GM12878 (cell line): ENCODE measurements around the gene NDUFC1. TPM values are rescaled to one million over a fixed set of nuclear protein-coding genes. Genes with fewer than 3 reads are reported as not detected.
A peak's percentile ranks its signal among the peaks of the same experiment; 100 is the strongest.

Source experiments
- ESRRA ChIP-seq: IDR thresholded peaks from 2 replicates; pipeline ENCODE4 v1.6.1; 2012; ENCODE audit warnings: mild to moderate bottlenecking, low read length, improper control_type of control experiment
- HDAC2 ChIP-seq: fragments of 200-600 bp; sonication (generic); IDR thresholded peaks from 2 replicates; pipeline ENCODE4 v1.6.1; 2017
- IKZF2 ChIP-seq, 2 experiments: fragments of 450-650 bp; IDR thresholded peaks; 2 replicates each; pipeline ENCODE4 v1.6.1; 2017; ENCODE audit warnings: mild to moderate bottlenecking in 2 of 2, moderate library complexity in 2 of 2
- KLF5 ChIP-seq: fragments of 450-650 bp; IDR thresholded peaks from 2 replicates; pipeline ENCODE4 v1.6.1; 2014; ENCODE audit warnings: mild to moderate bottlenecking; ENCODE audit not compliant: partially characterized antibody
- MTA2 ChIP-seq: fragments of 450-650 bp; IDR thresholded peaks from 2 replicates; pipeline ENCODE4 v1.6.1; 2016; ENCODE audit warnings: low read depth, mild to moderate bottlenecking, moderate library complexity
- MXI1 ChIP-seq: fragments of 150-350 bp; IDR thresholded peaks from 2 replicates; pipeline ENCODE4 v1.6.1; 2011; ENCODE audit warnings: low read depth, mild to moderate bottlenecking, inconsistent platforms, low read length, improper control_type of control experiment
- PML ChIP-seq: IDR thresholded peaks from 2 replicates; pipeline ENCODE4 v1.6.1; 2012; ENCODE audit warnings: low read length, inconsistent platforms
- RBBP5 ChIP-seq: fragments of 200-600 bp; sonication (generic); conservative IDR thresholded peaks from 2 replicates; pipeline ENCODE4 v1.6.1; 2016
- RELA ChIP-seq: fragments of 450-650 bp; IDR thresholded peaks from 2 replicates; pipeline ENCODE4 v1.8.0; 2014; ENCODE audit warnings: borderline replicate concordance; ENCODE audit not compliant: partially characterized antibody
- SMARCA5 ChIP-seq: fragments of 450-650 bp; IDR thresholded peaks from 2 replicates; pipeline ENCODE4 v1.6.1; 2017; ENCODE audit warnings: mild to moderate bottlenecking
- SRF ChIP-seq, 2 experiments: IDR thresholded peaks; 2 replicates each; pipeline ENCODE4 v1.6.1; 2011; ENCODE audit warnings: low read depth in 2 of 2, low read length in 2 of 2, mild to moderate bottlenecking in 1 of 2, moderate library complexity in 1 of 2
- TCF12 ChIP-seq: IDR thresholded peaks from 2 replicates; pipeline ENCODE4 v1.6.1; 2011; ENCODE audit warnings: low read depth, mild to moderate bottlenecking, low read length
- polyA plus RNA-seq, 11 experiments: library from polyadenylated mRNA; depleted of rRNA in 4 of 11; unstranded in 6 of 11; stranded (reverse) in 5 of 11; fragments of >200 nt; fragmentation: Nextera tagmentation in 4 of 11; fragmentation: Illumina TruSeq in 1 of 11; extraction: Ambion mirVana in 4 of 11; extraction: Trizol in 1 of 11; gene quantifications; 1 replicate in 1 of 11; 2 replicates in 10 of 11; pipeline versions ENCODE4 v1.2.1 to v1.2.3, GENCODE V29; 2011 to 2016; ENCODE audit warnings: inconsistent platforms in 2 of 11, missing spikeins in 2 of 11, low read depth in 1 of 11
- total RNA-seq, 4 experiments: library from RNA; depleted of rRNA in 3 of 4; stranded (reverse); fragments of >200 nt in 3 of 4; fragmentation: Illumina TruSeq in 1 of 4; extraction: Trizol in 1 of 4; gene quantifications; 2 replicates each; pipeline versions ENCODE4 v1.2.1 to v1.2.3, GENCODE V29; 2013 to 2021
- TF ChIP-seq, protein P1 (sequence below): IDR thresholded peaks from 2 replicates; pipeline ENCODE4 v1.6.1; 2012; ENCODE audit warnings: mild to moderate bottlenecking, low read depth, low read length
- TF ChIP-seq, protein P2 (sequence below): IDR thresholded peaks from 2 replicates; pipeline ENCODE4 v1.6.1; 2012; ENCODE audit warnings: low read length, inconsistent platforms
- TF ChIP-seq, protein P3 (sequence below): fragments of 150-350 bp; IDR thresholded peaks from 2 replicates; pipeline ENCODE4 v1.6.1; 2014; ENCODE audit warnings: mild to moderate bottlenecking, low read depth, low read length
- TF ChIP-seq, protein P4 (sequence below): fragments of 450-650 bp; formaldehyde crosslinking; IDR thresholded peaks from 2 replicates; pipeline ENCODE4 v1.4.0; 2022; ENCODE audit warnings: mild to moderate bottlenecking, moderate library complexity
- TF ChIP-seq, protein P5 (sequence below): fragments of 450-650 bp; IDR thresholded peaks from 2 replicates; pipeline ENCODE4 v1.6.1; 2014; ENCODE audit warnings: mild to moderate bottlenecking

The NDUFC1 gene
- total and polyA plus RNA-seq, 10 of the 15 experiments (the other 5 are each of a cell fraction or from before 2014, with no cell fraction given): 25.5 to 242 (median 68.9) TPM

DNA sequence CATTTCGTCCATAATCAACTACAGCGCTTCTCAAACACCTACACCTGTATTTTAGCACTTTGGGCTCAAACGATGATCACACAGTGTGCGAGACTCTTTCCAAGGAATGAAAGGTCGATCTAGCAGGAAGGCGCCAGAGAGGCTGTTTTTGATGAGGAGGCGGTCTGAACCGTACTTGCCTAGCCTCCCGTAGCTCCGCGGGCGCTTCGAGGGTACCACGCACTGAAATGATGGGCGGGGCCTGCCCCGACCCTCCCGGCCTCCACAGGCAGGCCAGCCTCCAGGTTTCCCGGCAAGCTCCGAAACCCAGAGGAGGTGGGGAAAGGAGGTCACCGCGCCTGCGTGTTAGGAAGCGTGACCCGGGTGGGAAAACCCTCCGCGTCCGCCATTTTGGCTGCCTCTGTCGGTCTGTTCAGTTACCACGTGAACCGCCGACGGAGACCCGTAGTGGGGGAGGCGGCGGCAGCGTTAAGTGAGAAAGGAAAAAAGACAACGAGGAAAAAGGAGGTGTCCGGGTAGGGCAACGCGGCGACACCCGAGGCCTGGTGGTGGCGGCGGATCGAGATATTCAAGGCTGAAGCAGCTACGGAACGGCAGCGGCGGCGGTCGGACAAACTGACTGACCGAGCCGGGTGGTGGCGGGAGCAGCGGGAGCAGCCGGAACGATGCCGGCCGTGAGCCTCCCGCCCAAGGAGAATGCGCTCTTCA is 1.0 kb downstream of the NDUFC1 start, which contains the start of gene NAA15 (continued):
- TF ChIP-seq, protein P1, sequence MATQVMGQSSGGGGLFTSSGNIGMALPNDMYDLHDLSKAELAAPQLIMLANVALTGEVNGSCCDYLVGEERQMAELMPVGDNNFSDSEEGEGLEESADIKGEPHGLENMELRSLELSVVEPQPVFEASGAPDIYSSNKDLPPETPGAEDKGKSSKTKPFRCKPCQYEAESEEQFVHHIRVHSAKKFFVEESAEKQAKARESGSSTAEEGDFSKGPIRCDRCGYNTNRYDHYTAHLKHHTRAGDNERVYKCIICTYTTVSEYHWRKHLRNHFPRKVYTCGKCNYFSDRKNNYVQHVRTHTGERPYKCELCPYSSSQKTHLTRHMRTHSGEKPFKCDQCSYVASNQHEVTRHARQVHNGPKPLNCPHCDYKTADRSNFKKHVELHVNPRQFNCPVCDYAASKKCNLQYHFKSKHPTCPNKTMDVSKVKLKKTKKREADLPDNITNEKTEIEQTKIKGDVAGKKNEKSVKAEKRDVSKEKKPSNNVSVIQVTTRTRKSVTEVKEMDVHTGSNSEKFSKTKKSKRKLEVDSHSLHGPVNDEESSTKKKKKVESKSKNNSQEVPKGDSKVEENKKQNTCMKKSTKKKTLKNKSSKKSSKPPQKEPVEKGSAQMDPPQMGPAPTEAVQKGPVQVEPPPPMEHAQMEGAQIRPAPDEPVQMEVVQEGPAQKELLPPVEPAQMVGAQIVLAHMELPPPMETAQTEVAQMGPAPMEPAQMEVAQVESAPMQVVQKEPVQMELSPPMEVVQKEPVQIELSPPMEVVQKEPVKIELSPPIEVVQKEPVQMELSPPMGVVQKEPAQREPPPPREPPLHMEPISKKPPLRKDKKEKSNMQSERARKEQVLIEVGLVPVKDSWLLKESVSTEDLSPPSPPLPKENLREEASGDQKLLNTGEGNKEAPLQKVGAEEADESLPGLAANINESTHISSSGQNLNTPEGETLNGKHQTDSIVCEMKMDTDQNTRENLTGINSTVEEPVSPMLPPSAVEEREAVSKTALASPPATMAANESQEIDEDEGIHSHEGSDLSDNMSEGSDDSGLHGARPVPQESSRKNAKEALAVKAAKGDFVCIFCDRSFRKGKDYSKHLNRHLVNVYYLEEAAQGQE: no peak
- TF ChIP-seq KLF5 (no peak), ESRRA (peak; percentile 20; the same call in 1 of the 2 replicates), PML (peak; percentile 75; the same call in 1 of the 2 replicates), SRF (IDR thresholded peaks at IDR 0.05; ENCODE audit: low read depth in 2 of 2, low read length in 2 of 2) (no peak), RELA (no peak), MXI1 (peak; percentile 99), IKZF2 (IDR thresholded peaks at IDR 0.05) (peak; percentile 67 to 73), TCF12 (0 out of 2 replicates have a peak, but pooled peaks have one; percentile 2), RBBP5 (no peak), MTA2 (peak; percentile 63), HDAC2 (no peak), SMARCA5 (0 out of 2 replicates have a peak, but pooled peaks have one; percentile 30)
- TF ChIP-seq, protein P2, sequence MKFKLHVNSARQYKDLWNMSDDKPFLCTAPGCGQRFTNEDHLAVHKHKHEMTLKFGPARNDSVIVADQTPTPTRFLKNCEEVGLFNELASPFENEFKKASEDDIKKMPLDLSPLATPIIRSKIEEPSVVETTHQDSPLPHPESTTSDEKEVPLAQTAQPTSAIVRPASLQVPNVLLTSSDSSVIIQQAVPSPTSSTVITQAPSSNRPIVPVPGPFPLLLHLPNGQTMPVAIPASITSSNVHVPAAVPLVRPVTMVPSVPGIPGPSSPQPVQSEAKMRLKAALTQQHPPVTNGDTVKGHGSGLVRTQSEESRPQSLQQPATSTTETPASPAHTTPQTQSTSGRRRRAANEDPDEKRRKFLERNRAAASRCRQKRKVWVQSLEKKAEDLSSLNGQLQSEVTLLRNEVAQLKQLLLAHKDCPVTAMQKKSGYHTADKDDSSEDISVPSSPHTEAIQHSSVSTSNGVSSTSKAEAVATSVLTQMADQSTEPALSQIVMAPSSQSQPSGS: no peak; the same call in 1 of the 2 replicates
- TF ChIP-seq, protein P3, sequence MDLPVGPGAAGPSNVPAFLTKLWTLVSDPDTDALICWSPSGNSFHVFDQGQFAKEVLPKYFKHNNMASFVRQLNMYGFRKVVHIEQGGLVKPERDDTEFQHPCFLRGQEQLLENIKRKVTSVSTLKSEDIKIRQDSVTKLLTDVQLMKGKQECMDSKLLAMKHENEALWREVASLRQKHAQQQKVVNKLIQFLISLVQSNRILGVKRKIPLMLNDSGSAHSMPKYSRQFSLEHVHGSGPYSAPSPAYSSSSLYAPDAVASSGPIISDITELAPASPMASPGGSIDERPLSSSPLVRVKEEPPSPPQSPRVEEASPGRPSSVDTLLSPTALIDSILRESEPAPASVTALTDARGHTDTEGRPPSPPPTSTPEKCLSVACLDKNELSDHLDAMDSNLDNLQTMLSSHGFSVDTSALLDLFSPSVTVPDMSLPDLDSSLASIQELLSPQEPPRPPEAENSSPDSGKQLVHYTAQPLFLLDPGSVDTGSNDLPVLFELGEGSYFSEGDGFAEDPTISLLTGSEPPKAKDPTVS: no peak
- TF ChIP-seq, protein P4, sequence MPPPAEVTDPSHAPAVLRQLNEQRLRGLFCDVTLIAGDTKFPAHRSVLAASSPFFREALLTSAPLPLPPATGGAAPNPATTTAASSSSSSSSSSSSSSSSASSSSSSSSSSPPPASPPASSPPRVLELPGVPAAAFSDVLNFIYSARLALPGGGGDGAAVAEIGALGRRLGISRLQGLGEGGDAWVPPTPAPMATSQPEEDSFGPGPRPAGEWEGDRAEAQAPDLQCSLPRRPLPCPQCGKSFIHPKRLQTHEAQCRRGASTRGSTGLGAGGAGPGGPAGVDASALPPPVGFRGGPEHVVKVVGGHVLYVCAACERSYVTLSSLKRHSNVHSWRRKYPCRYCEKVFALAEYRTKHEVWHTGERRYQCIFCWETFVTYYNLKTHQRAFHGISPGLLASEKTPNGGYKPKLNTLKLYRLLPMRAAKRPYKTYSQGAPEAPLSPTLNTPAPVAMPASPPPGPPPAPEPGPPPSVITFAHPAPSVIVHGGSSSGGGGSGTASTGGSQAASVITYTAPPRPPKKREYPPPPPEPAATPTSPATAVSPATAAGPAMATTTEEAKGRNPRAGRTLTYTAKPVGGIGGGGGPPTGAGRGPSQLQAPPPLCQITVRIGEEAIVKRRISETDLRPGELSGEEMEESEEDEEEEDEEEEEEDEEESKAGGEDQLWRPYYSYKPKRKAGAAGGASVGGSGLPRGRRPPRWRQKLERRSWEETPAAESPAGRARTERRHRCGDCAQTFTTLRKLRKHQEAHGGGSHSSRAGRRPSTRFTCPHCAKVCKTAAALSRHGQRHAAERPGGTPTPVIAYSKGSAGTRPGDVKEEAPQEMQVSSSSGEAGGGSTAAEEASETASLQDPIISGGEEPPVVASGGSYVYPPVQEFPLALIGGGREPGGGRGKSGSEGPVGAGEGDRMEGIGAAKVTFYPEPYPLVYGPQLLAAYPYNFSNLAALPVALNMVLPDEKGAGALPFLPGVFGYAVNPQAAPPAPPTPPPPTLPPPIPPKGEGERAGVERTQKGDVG (CRISPR knock-in tag): no peak
- TF ChIP-seq, protein P5, sequence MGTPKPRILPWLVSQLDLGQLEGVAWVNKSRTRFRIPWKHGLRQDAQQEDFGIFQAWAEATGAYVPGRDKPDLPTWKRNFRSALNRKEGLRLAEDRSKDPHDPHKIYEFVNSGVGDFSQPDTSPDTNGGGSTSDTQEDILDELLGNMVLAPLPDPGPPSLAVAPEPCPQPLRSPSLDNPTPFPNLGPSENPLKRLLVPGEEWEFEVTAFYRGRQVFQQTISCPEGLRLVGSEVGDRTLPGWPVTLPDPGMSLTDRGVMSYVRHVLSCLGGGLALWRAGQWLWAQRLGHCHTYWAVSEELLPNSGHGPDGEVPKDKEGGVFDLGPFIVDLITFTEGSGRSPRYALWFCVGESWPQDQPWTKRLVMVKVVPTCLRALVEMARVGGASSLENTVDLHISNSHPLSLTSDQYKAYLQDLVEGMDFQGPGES: no peak
